AG04449 (cell line): ENCODE results near the gene USP47.

ENCODE experiments used
- CTCF ChIA-PET: fragments of 350-600 bp; formaldehyde crosslinking; extraction: SDS; loops from one replicate; lab custom pipeline; 2021; ENCODE audit warnings: antibody characterized with exemption; lab: Yijun Ruan, JAX
- POLR2A ChIA-PET: fragments of 400-600, 350-600 bp; formaldehyde crosslinking; extraction: SDS; loops from one replicate; lab custom pipeline; 2020; ENCODE audit warnings: antibody characterized with exemption, inconsistent platforms; lab: Yijun Ruan, JAX
- DNase-seq: peaks from one replicate; pipeline ENCODE4 v3.0.0-alpha.2; 2010; ENCODE audit warnings: low read depth, low spot score
- H3K4me3 ChIP-seq: 2 replicates; pipeline ENCODE4 v1.5.1; 2011; ENCODE audit warnings: low read depth, mild to moderate bottlenecking, control low read depth, low read length
- TF ChIP-seq, protein P1 (sequence below): IDR thresholded peaks from one replicate; pipeline ENCODE4 v1.5.1; 2011; ENCODE audit warnings: mild to moderate bottlenecking, moderate library complexity, low read length, control low read depth, inconsistent platforms; ENCODE audit not compliant: insufficient read depth; ENCODE audit errors: missing control alignments

Gene USP47

GRCh38 chr11:11866203-11866602 lies 24.4 kb downstream of the USP47 start:
- POLR2A ChIA-PET = no interaction called here
- no peak for DNase-seq
- CTCF ChIA-PET = interaction anchor here (1.0 to 1.2 kb wide), 2 partner anchors 17 to 67 kb away, joined by 3 read pairs; no protein-coding TSS in a partner anchor
- no peak overlapping the region for H3K4me3 ChIP-seq
- TF ChIP-seq, protein P1, sequence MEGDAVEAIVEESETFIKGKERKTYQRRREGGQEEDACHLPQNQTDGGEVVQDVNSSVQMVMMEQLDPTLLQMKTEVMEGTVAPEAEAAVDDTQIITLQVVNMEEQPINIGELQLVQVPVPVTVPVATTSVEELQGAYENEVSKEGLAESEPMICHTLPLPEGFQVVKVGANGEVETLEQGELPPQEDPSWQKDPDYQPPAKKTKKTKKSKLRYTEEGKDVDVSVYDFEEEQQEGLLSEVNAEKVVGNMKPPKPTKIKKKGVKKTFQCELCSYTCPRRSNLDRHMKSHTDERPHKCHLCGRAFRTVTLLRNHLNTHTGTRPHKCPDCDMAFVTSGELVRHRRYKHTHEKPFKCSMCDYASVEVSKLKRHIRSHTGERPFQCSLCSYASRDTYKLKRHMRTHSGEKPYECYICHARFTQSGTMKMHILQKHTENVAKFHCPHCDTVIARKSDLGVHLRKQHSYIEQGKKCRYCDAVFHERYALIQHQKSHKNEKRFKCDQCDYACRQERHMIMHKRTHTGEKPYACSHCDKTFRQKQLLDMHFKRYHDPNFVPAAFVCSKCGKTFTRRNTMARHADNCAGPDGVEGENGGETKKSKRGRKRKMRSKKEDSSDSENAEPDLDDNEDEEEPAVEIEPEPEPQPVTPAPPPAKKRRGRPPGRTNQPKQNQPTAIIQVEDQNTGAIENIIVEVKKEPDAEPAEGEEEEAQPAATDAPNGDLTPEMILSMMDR = no peak

- no peak for DNase-seq
- ChIA-PET POLR2A (no interaction called here), CTCF (interaction anchor here (0.7 kb wide), 1 partner anchor 9 kb away, joined by 3 read pairs; no protein-coding TSS in a partner anchor)
- H3K4me3 ChIP-seq = no peak overlapping the region
- TF ChIP-seq, protein P1 = no peak
Observed at GRCh38 chr11:11867720-11868119, 25.9 kb downstream of the USP47 start.

DNA sequence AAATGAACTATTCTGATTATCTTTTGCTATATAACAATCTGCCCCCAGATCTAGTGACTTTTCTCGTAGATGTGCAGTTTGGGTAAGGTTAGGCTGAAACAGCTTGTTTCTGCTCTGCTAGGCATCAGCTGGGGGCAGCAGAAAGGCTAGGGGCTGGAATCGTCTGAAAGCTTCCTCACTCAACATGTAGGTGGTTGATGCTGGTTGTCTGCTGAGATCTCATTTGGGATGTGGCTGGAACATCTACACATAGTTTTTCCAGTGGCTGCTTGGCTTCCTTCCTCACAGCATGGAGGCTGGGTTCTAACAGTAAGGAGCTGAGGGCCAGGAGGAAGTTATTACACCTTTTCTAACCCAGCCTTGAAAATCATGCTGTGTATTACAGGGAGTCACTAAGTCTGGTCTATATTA lies 30.2 kb downstream of the USP47 start:
- POLR2A ChIA-PET = interaction anchor here (0.6 kb wide), 1 partner anchor 357 kb away, joined by 3 read pairs; no protein-coding TSS in a partner anchor
- CTCF ChIA-PET = interaction anchor here (1.0 to 1.8 kb wide), 2 partner anchors 30 to 73 kb away, joined by 3 to 6 read pairs; no protein-coding TSS in a partner anchor

DNA sequence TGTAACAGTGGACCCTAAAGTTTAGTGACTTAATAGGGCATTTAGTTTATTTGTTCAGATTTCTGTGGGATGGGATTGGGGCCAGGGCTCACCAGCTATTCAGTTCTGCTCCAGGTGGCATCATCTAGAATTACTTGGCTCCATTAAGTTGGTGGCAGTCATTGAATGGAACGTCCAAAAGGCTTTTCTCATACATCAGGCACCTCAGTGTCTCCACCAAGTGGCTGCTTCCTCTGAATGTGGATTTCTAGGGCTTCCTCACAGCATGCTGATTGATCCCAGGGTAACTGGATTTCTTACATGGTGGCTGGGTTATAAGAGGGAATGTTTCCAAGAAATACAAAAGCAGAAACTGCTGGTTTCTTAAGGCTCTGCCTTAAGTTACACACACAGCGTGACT lies 34.7 kb downstream of the USP47 start:
- POLR2A ChIA-PET = no interaction called here
- CTCF ChIA-PET = interaction anchor here (0.6 to 3.5 kb wide), 6 partner anchors 9 to 171 kb away, joined by 3 to 20 read pairs (median 4); no protein-coding TSS in a partner anchor
- no peak for DNase-seq
- TF ChIP-seq, protein P1 = no peak
- H3K4me3 ChIP-seq = no peak overlapping the region

More for the DNA sequence above, 30.2 kb downstream of the USP47 start:
- DNase-seq = no peak
- TF ChIP-seq, protein P1 = no peak
- no peak overlapping the region for H3K4me3 ChIP-seq

DNA sequence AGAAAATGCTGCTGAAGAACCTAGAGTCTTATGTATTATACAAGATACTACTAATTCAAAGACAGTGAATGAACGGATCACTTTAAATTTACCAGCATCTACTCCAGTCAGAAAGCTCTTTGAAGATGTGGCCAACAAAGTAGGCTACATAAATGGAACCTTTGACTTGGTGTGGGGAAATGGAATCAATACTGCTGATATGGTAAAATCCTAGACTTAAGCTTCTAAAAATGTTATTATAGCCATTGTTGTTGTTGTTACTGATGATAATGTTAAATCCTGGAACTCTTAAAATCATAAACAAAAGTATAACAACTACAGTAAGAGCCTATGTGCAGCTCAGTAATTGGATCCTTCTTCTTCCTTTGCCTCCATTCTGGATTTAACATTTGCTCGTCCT lies 38.4 kb downstream of the USP47 start:
- TF ChIP-seq, protein P1 = no peak
- CTCF ChIA-PET = interaction anchor here (0.9 to 3.3 kb wide), 7 partner anchors 12 to 93 kb away, joined by 3 to 16 read pairs (median 4); no protein-coding TSS in a partner anchor
- POLR2A ChIA-PET = interaction anchor here (1.1 kb wide), 1 partner anchor 38 kb away, joined by 3 read pairs; no protein-coding TSS in a partner anchor
- H3K4me3 ChIP-seq = no peak overlapping the region
- DNase-seq = no peak

- DNase-seq = no peak
- POLR2A ChIA-PET = no interaction called here
- CTCF ChIA-PET = interaction anchor here (0.8 to 1.6 kb wide), 3 partner anchors 9 to 83 kb away, joined by 3 to 4 read pairs (median 3); no protein-coding TSS in a partner anchor
- TF ChIP-seq, protein P1 = no peak
- H3K4me3 ChIP-seq = no peak overlapping the region
Observed at GRCh38 chr11:11882539-11882938, 40.8 kb downstream of the USP47 start.
